ENCODE results near the gene ZNF587B.
"Not testable (repeated sequence)": the region's sequence is repeated elsewhere in the genome, so short reads cannot be mapped to it uniquely, and the experiment has no call there.

ZNF587B gene

GRCh38 chr19:57819475-57820148 is 10.5 kb upstream of the ZNF587B start:
- peak; percentile 87 to 90 for DNase-seq

- no peak for DNase-seq
These were observed 9.5 kb upstream of the ZNF587B start for GRCh38 chr19:57820599-57820998.

DNA sequence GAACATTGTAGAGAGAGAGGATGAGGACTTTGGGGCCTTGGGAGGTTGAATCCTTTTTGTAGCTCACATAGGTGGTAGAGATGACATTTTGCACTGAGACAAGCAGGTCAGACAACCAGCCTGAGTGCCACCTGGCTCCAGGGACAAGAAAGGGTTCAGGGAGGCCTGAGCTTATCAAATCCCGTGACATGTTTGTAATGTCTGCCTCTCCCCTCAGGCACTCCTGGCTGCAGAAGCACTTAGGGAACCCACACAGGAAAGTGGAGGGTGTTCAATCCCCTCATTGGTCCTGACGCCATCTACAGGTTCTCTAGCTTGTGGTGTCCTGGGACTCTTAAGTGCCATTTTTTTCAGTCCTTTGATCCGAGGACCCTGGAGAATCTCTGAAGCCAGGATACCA is 9.0 kb upstream of the ZNF587B start:
- DNase-seq = not testable (repeated sequence)

- DNase-seq = not testable (repeated sequence)
These were observed 8.6 kb upstream of the ZNF587B start for GRCh38 chr19:57821501-57821900.

DNA sequence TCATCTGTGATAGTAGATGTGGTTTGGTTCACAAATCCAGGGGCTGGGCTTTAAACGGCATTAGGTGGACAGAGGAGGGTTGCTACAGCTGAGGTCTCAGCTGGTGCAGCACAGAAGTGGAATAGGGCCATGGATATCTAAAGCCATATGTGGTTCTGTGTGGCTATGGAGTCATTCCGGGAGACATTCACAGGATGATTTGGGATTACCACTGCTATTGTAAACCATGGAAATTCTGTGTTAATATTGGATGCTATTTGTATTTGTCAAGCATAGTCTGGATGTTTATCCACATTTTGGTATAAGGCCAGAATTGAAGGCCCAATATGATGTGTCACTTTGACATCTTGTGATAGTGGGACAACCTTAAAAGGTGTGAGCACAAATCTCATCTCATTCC is 6.9 kb upstream of the ZNF587B start:
- not testable (repeated sequence) for DNase-seq

DNA sequence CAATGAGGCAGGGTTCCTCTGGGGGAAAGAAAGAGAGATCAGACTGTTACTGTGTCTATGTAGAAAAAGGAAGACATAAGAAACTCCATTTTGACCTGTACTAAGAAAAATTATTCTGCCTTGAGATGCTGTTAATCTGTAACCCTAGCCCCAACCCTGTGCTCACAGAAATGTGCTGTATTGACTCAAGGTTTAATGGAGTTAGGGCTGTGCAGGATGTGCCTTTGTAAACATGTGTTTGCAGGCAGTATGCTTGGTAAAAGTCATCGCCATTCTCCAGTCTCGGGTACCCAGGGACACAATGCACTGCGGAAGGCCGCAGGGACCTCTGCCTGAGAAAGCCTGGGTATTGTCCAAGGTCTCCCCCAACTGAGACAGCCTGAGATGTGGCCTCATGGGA is 6.5 kb upstream of the ZNF587B start:
- DNase-seq = not testable (repeated sequence)

DNA sequence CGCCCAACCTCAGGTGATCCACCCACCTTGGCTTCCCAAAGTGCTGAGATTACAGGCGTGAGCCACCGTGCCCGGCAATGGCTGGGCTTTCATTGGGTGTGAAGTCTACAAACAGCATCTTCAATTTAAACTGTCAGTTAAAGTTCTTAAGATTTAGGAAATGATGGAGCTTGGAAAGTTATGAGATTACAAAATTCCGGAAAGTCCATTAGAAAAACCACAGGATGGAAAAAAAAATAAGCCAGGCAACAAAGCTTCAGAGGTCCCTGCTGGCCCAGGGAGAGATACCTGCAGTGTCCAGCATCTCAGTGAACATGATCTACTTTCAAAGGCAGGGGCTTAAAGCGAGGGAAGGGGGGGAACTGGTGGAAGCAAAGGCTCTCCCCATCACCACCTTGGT is 4.6 kb upstream of the ZNF587B start:
- no peak for DNase-seq

GRCh38 chr19:57829316-57829715 is 783 bp upstream of the ZNF587B start:
- no peak for DNase-seq

- not testable (repeated sequence) for DNase-seq
These were observed 6.9 kb downstream of the ZNF587B start for GRCh38 chr19:57836991-57837390.

- DNase-seq = not testable (repeated sequence)
These were observed 8.6 kb downstream of the ZNF587B start for GRCh38 chr19:57838622-57839191.

- DNase-seq = no peak
These were observed 11.1 kb downstream of the ZNF587B start for GRCh38 chr19:57841122-57841763.

- DNase-seq = peak; percentile 6 to 29
These were observed 17.1 kb downstream of the ZNF587B start for GRCh38 chr19:57847164-57847563.

- not testable (repeated sequence) for DNase-seq
These were observed 19.1 kb downstream of the ZNF587B start for GRCh38 chr19:57849162-57849665.

GRCh38 chr19:57849666-57850473 is 19.8 kb downstream of the ZNF587B start, which contains the start of gene ZNF587:
Gene ZNF587, plus strand, starts transcription at chr19:57849859. Its CDS starts 180 bp downstream, at chr19:57850039.
- DNase-seq = peak; percentile 67 to 70

DNA sequence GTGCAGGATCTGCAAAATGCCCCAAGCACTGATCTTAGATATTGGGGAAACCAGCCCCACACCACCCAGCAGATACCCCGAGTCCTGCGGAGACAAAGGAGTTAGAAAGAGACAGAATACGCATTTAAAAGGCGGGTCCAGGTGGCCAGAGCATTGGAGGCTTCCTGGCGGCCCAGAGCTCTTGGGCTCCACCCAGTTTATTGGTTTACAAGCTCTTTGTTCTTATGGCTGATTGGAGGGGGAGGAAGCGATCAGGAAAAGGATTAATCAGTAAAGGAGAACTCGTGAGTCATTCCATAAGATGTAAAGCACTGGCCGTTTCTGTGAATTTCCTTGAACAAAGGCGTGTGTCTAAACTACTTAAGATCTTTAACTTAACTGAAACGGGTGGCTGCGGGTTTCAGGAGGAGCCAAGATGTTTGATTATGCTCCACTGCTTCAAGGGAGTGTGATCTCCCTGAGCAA is 20.5 kb downstream of the ZNF587B start:
- no peak for DNase-seq

DNA sequence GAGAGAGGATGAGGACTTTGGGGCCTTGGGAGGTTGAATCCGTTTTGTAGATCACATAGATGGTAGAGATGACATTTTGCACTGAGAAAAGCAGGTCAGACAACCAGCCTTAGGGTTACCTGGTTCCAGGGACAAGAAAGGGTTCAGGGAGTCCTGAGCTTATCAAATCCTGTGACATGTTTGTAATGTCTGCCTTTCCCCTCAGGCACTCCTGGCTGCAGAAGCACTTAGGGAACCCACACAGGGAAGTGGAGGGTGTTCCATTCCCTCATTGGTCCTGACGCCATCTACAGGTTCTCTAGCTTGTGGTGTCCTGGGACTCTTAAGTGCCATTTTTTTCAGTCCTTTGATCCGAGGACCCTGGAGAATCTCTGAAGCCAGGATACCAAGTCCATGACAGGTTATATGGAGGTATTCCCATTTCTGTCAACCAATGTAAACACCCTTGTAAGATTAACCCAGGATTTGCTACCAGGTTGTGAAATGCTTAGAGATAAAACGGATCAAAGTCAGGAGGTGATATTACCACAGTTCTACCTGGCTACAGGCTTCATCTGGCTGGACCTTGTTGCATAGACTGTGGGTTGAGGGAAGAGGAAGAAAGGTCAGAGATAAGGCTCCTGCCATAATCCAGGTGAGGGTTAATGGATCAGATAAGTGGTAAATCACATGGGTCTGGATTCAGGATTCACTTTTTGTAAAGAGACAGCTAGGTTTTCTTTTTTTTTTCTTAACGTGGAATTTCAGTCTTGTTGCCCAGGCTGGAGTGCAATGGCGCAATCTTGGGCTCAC is 21.9 kb downstream of the ZNF587B start:
- not testable (repeated sequence) for DNase-seq

DNA sequence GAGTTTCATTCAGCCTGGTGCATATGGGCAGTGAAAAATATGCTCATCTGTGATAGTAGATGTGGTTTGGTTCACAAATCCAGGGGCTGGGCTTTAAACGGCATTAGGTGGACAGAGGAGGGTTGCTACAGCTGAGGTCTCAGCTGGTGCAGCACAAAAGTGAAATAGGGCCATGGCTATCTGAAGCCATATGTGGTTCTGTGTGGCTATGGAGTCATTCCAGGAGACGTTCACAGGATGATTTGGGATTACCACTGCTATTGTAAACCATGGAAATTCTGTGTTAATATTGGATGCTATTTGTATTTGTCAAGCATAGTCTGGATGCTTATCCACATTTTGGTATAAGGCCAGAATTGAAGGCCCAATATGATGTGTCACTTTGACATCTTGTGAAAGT is 24.0 kb downstream of the ZNF587B start:
- DNase-seq = not testable (repeated sequence)

GRCh38 chr19:57862351-57862750 is 32.3 kb downstream of the ZNF587B start:
- DNase-seq = not testable (repeated sequence)

DNA sequence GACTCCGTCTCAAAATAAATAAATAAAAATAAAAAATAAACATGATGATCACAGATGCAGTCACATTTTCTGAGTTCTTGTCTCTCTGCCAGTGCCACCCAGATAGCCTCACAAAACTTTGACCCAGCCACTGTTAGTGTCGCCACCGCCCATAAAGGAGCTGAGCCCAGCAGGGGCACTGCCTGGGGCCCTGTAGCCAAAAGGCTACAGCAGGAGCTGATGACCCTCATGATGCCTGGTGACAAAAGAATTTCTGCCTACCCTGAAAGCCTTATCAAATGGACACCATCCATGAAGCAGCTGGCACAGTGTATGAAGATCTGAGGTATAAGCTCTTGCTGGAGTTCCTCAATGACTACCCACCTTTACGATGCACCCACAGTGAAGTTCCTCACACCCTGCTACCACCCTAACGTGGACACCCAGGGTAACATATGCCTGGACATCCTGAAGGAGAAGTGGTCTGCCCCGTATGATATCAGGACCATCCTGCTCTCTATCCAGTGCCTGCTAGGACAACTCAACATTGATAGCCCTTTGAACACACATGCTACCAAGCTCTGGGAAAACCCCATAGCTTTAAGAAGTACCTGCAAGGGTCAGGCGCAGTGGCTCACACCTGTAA is 37.9 kb downstream of the ZNF587B start:
- DNase-seq = no peak

- not testable (repeated sequence) for DNase-seq
These were observed 39.6 kb downstream of the ZNF587B start for GRCh38 chr19:57869655-57870054.

GRCh38 chr19:57870225-57870624 is 40.1 kb downstream of the ZNF587B start:
- DNase-seq = no peak

- no peak for DNase-seq
These were observed 42.4 kb downstream of the ZNF587B start for GRCh38 chr19:57872450-57872849.

Measured in AML-193 (cell line).